ENCODE data around the gene CASP12. TPM values are rescaled to one million over a fixed set of nuclear protein-coding genes. Genes with fewer than 3 reads are reported as not detected.

Gene CASP12
- total RNA-seq, 1 donor from 2014 or later, result not detected

- no peaks in the 10 kb centered on the region for H3K9me3 Mint-ChIP-seq (ENCODE audit: low read depth)
- H3K27ac Mint-ChIP-seq (ENCODE audit: unreplicated experiment), result no peak overlapping the region
- DNase-seq (ENCODE audit: low spot score), result no peak
- no peaks in the 10 kb centered on the region for H3K36me3 Mint-ChIP-seq (ENCODE audit: low read depth)
- no peaks in the 10 kb centered on the region for H3K27me3 Mint-ChIP-seq (ENCODE audit: low read depth)
- TF ChIP-seq CTCF (IDR thresholded peaks at IDR 0.05), result no peak
- H3K4me1 Mint-ChIP-seq (ENCODE audit: low read depth), result peaks cover 20% of the 10 kb centered on the region
- H3K4me3 Mint-ChIP-seq (ENCODE audit: unreplicated experiment), result no peak overlapping the region
These were observed 966 bp upstream of the CASP12 start for GRCh38 chr11:104899226-104899625.

GRCh38 chr11:104898685-104899013, 389 bp upstream of the CASP12 start:
- DNase-seq (ENCODE audit: low spot score), result no peak
- H3K4me3 Mint-ChIP-seq (ENCODE audit: unreplicated experiment), result no peak overlapping the region
- peak overlapping the region; percentile 77 for H3K27ac Mint-ChIP-seq (ENCODE audit: unreplicated experiment)
- H3K4me1 Mint-ChIP-seq (ENCODE audit: low read depth), result peaks cover 24% of the 10 kb centered on the region
- no peaks in the 10 kb centered on the region for H3K36me3 Mint-ChIP-seq (ENCODE audit: low read depth)
- H3K9me3 Mint-ChIP-seq (ENCODE audit: low read depth), result no peaks in the 10 kb centered on the region
- TF ChIP-seq CTCF (IDR thresholded peaks at IDR 0.05), result no peak
- H3K27me3 Mint-ChIP-seq (ENCODE audit: low read depth), result no peaks in the 10 kb centered on the region

GRCh38 chr11:104895634-104896033, 2.6 kb downstream of the CASP12 start:
- H3K36me3 Mint-ChIP-seq (ENCODE audit: low read depth), result no peaks in the 10 kb centered on the region
- H3K27ac Mint-ChIP-seq (ENCODE audit: unreplicated experiment), result no peak overlapping the region
- peaks cover 44% of the 10 kb centered on the region for H3K4me1 Mint-ChIP-seq (ENCODE audit: low read depth)

GRCh38 chr11:104893876-104894275, 4.4 kb downstream of the CASP12 start:
- Mint-ChIP-seq H3K9me3 (ENCODE audit: low read depth) (no peaks in the 10 kb centered on the region), H3K27ac (ENCODE audit: unreplicated experiment) (no peak overlapping the region), H3K4me3 (ENCODE audit: unreplicated experiment) (no peak overlapping the region), H3K4me1 (ENCODE audit: low read depth) (peaks cover 43% of the 10 kb centered on the region), H3K36me3 (ENCODE audit: low read depth) (no peaks in the 10 kb centered on the region), H3K27me3 (ENCODE audit: low read depth) (no peaks in the 10 kb centered on the region)
- no peak for DNase-seq (ENCODE audit: low spot score)
- TF ChIP-seq CTCF (IDR thresholded peaks at IDR 0.05), result no peak

More at GRCh38 chr11:104895634-104896033, 2.6 kb downstream of the CASP12 start:
- no peaks in the 10 kb centered on the region for H3K9me3 Mint-ChIP-seq (ENCODE audit: low read depth)
- no peak overlapping the region for H3K4me3 Mint-ChIP-seq (ENCODE audit: unreplicated experiment)
- TF ChIP-seq CTCF (IDR thresholded peaks at IDR 0.05), result no peak
- H3K27me3 Mint-ChIP-seq (ENCODE audit: low read depth), result no peaks in the 10 kb centered on the region
- DNase-seq (ENCODE audit: low spot score), result no peak

GRCh38 chr11:104892723-104893511, 5.3 kb downstream of the CASP12 start:
- H3K36me3 Mint-ChIP-seq (ENCODE audit: low read depth), result no peaks in the 10 kb centered on the region

More at GRCh38 chr11:104892723-104893511, 5.3 kb downstream of the CASP12 start:
- H3K4me3 Mint-ChIP-seq (ENCODE audit: unreplicated experiment), result no peak overlapping the region
- H3K27ac Mint-ChIP-seq (ENCODE audit: unreplicated experiment), result peak overlapping the region; percentile 49
- H3K9me3 Mint-ChIP-seq (ENCODE audit: low read depth), result no peaks in the 10 kb centered on the region
- no peaks in the 10 kb centered on the region for H3K27me3 Mint-ChIP-seq (ENCODE audit: low read depth)
- H3K4me1 Mint-ChIP-seq (ENCODE audit: low read depth), result peaks cover 34% of the 10 kb centered on the region
- TF ChIP-seq CTCF (IDR thresholded peaks at IDR 0.05), result peak; percentile 3
- DNase-seq (ENCODE audit: low spot score), result no peak
